NCI-H82 (cell line): ENCODE results near the gene TECR.
"Not testable (repeated sequence)": the region's sequence is repeated elsewhere in the genome, so short reads cannot be mapped to it uniquely, and the experiment has no call there.

Experiments used
- DNase-seq: peaks from one replicate; lab custom pipeline; 2025; lab: John Stamatoyannopoulos, UW

The TECR gene

GRCh38 chr19:14595558-14595957 lies 66.2 kb downstream of the TECR start:
- DNase-seq, result no peak

GRCh38 chr19:14599548-14600147 lies 70.3 kb downstream of the TECR start:
- DNase-seq, result no peak

- DNase-seq, result no peak
Observed at GRCh38 chr19:14603990-14604387, 74.6 kb downstream of the TECR start.

GRCh38 chr19:14606627-14607026 lies 77.2 kb downstream of the TECR start:
- DNase-seq, result no peak

GRCh38 chr19:14611051-14611450 lies 81.7 kb downstream of the TECR start:
- DNase-seq, result no peak

GRCh38 chr19:14612242-14612641 lies 82.8 kb downstream of the TECR start:
- not testable (repeated sequence) for DNase-seq

GRCh38 chr19:14612657-14613056 lies 83.3 kb downstream of the TECR start:
- no peak for DNase-seq

GRCh38 chr19:14613399-14614098 lies 84.2 kb downstream of the TECR start:
- DNase-seq, result not testable (repeated sequence)

GRCh38 chr19:14614099-14614412 lies 84.7 kb downstream of the TECR start:
- DNase-seq, result no peak
